Measurements from ENCODE around the gene TBX1.

GRCh38 chr22:19791243-19791642, 30.7 kb downstream of the TBX1 start:
- TF ChIP-seq POLR2A (IDR thresholded peaks at IDR 0.05; ENCODE audit: low read depth), result no peak
- TF ChIP-seq, protein P1, sequence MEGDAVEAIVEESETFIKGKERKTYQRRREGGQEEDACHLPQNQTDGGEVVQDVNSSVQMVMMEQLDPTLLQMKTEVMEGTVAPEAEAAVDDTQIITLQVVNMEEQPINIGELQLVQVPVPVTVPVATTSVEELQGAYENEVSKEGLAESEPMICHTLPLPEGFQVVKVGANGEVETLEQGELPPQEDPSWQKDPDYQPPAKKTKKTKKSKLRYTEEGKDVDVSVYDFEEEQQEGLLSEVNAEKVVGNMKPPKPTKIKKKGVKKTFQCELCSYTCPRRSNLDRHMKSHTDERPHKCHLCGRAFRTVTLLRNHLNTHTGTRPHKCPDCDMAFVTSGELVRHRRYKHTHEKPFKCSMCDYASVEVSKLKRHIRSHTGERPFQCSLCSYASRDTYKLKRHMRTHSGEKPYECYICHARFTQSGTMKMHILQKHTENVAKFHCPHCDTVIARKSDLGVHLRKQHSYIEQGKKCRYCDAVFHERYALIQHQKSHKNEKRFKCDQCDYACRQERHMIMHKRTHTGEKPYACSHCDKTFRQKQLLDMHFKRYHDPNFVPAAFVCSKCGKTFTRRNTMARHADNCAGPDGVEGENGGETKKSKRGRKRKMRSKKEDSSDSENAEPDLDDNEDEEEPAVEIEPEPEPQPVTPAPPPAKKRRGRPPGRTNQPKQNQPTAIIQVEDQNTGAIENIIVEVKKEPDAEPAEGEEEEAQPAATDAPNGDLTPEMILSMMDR (IDR thresholded peaks at IDR 0.05), result no peak
- no peak for TF ChIP-seq EP300 (IDR thresholded peaks at IDR 0.05)
- no peak for TF ChIP-seq POLR2AphosphoS5 (IDR thresholded peaks at IDR 0.05)
